Effector CD4-positive, alpha-beta T cell (primary cell): ENCODE measurements around the gene RAI1.

Experiments
- DNase-seq: peaks from one replicate; pipeline ENCODE4 v3.0.0-alpha.2; 2020

The RAI1 gene

DNA sequence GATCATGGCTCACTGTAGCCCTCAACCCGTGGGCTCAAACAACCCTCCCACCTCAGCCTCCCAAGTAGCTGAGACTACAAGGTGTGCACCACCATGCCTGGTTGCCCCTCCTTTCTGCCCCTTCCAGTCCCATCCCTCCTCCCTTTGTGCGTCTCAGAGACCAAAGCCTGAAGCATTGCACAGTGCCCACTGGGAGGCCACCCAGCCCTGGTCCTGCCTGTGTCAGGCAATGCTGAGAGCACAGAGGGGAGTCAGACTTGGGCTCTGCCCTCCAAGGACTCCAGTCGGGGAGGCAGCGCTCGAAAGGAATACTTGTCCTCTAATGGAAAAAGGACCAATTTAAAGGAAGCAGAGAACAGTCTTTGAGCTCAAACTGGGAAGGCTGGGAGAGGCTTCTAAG lies 20.4 kb downstream of the RAI1 start:
- DNase-seq, result no peak

DNA sequence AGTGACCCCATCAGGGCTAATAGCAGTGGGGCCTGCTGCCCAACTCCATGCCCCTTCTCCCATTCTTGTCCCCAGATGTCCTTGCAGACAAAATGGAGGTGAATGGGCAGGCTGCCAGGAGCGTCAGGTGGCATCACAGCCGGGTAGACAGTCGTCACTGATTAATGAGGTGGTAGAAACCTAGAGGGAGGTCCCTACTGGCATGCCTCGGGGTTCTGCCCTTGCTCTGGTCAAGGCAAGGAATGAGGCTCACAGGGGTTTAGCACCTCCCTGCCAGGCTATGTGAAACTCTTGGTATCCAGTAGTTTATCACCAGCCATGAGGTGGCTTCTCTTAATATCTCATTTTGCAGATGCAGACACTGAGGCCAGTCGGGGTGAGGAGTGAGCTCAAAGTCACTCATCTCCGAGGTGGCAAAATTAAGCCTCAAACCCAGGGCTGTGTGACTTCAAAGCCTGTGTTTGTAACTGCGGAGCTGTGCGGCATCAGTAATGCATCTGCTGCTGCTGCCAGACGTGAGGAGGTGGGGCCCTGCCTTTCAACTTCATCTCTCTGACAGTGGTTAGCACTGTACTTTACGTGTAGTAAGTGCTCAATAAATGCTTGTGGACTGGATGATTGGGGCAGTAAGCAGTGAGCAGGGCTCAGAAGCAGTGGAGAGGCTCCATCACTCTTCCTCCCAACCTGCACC lies 21.3 kb downstream of the RAI1 start:
- no peak for DNase-seq

- no peak for DNase-seq
These were observed 22.1 kb downstream of the RAI1 start for GRCh38 chr17:17703140-17703919.

- no peak for DNase-seq
These were observed 23.7 kb downstream of the RAI1 start for GRCh38 chr17:17704931-17705330.

GRCh38 chr17:17706140-17707060 lies 25.1 kb downstream of the RAI1 start:
- no peak for DNase-seq

- no peak for DNase-seq
These were observed 27.0 kb downstream of the RAI1 start for GRCh38 chr17:17708295-17708694.

GRCh38 chr17:17708816-17709215 lies 27.6 kb downstream of the RAI1 start:
- DNase-seq, result no peak

DNA sequence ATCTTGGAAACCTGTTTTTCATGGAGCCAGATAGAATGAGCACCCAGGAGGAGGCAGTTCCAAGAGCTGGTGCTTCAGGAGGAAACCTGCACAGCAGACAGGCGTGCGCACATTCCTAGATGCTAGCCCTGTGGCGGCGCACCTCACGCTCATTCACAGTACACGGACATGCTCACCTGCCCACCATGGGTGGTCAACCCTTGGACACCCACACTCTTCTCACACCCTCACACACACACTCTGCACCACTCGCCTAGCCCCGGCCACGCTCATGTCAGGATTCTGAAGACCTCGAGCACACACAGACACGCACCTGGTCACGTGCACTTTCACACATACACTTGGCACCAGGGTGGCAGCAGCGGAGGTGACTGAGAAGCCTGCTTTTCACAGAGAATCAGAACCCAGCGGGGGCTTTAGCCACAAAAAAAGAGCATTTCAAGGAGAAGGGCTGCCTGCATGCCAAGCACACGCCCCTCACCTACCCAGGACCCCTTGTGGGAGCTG lies 28.6 kb downstream of the RAI1 start:
- DNase-seq, result no peak

DNA sequence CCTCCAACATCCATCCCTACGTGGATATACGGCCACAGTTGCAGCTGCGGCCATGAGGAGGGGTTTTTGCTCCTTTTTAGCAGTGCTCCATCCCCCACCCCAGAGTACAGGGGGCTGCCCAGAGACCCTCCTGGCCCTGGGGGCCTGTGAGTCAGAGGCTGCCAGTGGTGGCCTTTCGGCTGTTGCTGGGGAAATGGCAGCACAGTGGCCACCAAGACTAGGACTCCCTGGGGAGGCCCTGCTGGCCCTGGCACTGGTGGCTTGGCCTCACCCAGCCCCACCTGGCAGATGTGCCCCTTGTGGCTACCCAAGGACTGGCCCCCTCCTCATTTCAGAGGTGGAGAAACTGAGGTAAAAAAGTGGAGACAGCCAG lies 29.1 kb downstream of the RAI1 start:
- no peak for DNase-seq

GRCh38 chr17:17710728-17711541 lies 29.7 kb downstream of the RAI1 start:
- DNase-seq, result no peak

DNA sequence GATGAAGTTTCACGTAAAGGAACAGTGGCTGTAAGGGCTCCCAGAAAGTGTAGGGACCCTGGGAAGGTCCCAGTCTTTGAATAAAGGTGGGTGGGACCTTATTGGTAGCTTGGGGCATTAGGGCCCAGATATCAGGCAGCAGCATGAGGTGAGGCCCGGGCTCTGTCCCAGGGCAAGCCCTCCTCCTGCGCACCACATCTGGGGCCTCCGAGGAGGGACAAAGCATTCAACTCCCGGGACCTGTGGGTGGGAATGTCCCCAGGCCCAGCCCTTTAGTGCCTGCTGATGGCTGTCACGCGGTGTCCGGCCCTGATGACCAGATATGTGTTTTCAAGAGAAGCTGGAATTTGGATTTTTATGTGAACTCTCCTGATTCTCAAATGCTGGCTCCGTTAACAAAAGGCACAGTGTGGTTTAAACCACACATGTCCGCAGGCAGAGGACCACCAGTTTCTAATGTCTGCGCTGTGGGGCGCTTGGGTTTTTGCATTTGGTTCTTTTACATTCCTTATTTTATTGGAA lies 30.4 kb downstream of the RAI1 start:
- DNase-seq, result no peak

GRCh38 chr17:17712268-17712924 lies 31.1 kb downstream of the RAI1 start:
- no peak for DNase-seq

DNA sequence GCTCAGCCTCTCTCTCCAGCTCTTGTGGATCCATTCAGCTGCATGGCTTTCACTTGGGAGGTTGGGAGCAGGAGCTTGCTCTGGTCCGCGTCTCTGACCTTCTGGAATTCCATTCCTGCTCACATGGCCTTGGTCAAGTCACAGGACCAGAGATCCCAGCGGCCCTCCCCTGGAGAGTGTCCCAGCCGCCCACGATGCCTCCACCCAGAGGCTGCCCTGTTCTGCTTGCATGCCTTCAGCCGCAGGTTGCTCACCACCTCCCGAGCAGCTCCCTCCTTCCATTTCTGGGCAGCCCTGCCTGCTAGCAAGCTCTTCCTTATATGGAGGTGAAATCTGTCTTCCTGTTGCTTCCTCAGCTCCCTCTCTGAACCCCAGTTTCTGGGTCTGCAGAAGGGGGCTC lies 32.6 kb downstream of the RAI1 start:
- DNase-seq, result no peak

DNA sequence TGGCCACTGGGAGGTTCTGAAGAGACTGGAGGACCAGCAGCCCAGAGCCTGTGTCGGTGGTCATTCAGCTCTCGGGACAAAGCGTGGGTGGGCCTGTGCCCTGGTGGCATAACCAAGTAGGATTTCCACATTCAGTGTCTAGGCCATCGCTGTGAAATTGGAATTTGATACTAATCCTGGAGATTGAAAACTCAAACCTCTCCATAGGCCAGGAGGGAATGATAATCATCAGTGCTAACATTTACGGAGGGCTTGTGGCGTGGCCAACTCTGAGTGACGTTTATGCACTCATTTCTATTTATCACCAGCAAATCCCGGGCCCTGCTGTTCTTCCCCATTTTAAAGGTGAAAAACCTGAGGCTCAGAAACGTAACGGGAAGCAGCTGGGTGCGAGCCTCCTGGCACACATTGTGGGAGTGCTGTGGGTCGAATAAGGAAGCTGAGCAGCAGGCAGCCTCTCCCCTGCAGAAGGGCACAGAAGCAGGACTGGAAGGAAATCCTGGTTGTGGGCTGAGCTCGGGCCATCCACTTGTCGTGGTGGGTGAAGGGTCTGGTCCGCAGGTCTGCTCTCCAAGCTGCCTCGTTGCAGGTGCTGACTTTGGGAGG lies 33.1 kb downstream of the RAI1 start:
- no peak for DNase-seq

- no peak for DNase-seq
These were observed 33.6 kb downstream of the RAI1 start for GRCh38 chr17:17714879-17715278.

GRCh38 chr17:17716837-17717523 lies 35.7 kb downstream of the RAI1 start:
- no peak for DNase-seq

GRCh38 chr17:17718251-17718650 lies 37.0 kb downstream of the RAI1 start:
- DNase-seq, result no peak

- DNase-seq, result no peak
These were observed 38.1 kb downstream of the RAI1 start for GRCh38 chr17:17719199-17719940.

GRCh38 chr17:17719966-17720543 lies 38.8 kb downstream of the RAI1 start:
- DNase-seq, result no peak
